Fibroblast of the aortic adventitia (primary cell): ENCODE results near the gene GABRG3. TPM values are rescaled to one million over a fixed set of nuclear protein-coding genes. Genes with fewer than 3 reads are reported as not detected.
"Not testable (repeated sequence)": the region's sequence is repeated elsewhere in the genome, so short reads cannot be mapped to it uniquely, and the experiment has no call there.

Experiments
- DNase-seq: peaks from one replicate; pipeline ENCODE4 v3.0.0-alpha.2; 2010; ENCODE audit warnings: low read depth
- H3K4me3 ChIP-seq: 2 replicates; pipeline ENCODE4 v1.5.1; 2011; ENCODE audit warnings: low read depth, mild to moderate bottlenecking, control low read depth, low read length, moderate library complexity
- total RNA-seq: library from RNA; depleted of rRNA; stranded (reverse); fragments of >200 nt; gene quantifications from 2 replicates; pipeline ENCODE4 v1.2.3, GENCODE V29; 2012; ENCODE audit warnings: low replicate concordance
- TF ChIP-seq, protein P1 (sequence below): IDR thresholded peaks from 2 replicates; pipeline ENCODE4 v1.5.1; 2011; ENCODE audit warnings: mild to moderate bottlenecking, low read length, control low read depth, inconsistent platforms; ENCODE audit not compliant: insufficient read depth

Gene GABRG3
- total RNA-seq, 1 donor: not detected

DNA sequence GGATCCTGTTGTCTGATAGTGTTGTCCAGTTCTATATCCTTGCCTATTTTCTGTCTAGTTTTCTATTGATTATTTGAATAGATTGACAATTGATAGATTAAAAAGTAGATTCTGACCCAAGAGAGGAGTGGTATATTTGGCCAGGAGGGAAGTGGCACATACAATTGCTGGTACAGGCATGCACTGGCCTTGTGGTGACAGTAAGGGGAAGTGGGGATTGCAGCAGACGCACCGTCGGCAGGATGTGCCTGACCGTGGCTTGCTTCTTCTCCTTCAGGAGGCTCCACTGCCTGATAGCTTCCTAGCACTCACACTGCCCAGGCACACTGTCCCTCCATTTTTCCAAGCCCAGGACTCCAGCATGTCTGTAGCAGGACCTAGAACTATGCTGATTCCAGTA is 10.5 kb downstream of the GABRG3 start:
- no peak for DNase-seq
- TF ChIP-seq, protein P1, sequence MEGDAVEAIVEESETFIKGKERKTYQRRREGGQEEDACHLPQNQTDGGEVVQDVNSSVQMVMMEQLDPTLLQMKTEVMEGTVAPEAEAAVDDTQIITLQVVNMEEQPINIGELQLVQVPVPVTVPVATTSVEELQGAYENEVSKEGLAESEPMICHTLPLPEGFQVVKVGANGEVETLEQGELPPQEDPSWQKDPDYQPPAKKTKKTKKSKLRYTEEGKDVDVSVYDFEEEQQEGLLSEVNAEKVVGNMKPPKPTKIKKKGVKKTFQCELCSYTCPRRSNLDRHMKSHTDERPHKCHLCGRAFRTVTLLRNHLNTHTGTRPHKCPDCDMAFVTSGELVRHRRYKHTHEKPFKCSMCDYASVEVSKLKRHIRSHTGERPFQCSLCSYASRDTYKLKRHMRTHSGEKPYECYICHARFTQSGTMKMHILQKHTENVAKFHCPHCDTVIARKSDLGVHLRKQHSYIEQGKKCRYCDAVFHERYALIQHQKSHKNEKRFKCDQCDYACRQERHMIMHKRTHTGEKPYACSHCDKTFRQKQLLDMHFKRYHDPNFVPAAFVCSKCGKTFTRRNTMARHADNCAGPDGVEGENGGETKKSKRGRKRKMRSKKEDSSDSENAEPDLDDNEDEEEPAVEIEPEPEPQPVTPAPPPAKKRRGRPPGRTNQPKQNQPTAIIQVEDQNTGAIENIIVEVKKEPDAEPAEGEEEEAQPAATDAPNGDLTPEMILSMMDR: no peak
- no peak overlapping the region for H3K4me3 ChIP-seq

DNA sequence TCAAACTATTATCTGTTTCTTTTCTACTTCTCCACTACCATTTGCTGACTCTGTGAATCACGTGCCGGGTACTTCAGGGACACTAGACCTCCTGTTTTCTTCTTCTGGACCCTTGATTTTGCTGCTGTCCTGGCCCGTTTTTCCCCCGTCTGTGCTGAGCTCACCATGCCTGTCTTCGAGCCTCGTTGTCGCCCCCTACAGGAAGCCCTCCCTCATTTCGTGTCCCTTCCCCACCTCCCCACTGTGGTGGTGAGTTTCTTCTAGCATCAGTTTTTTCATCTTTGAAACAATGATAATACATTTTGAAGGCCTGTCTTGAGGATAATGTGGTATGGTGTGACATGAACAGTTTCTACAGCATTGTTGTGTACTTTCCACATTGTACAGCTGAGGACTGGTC is 12.8 kb downstream of the GABRG3 start:
- TF ChIP-seq, protein P1: no peak
- DNase-seq: no peak

DNA sequence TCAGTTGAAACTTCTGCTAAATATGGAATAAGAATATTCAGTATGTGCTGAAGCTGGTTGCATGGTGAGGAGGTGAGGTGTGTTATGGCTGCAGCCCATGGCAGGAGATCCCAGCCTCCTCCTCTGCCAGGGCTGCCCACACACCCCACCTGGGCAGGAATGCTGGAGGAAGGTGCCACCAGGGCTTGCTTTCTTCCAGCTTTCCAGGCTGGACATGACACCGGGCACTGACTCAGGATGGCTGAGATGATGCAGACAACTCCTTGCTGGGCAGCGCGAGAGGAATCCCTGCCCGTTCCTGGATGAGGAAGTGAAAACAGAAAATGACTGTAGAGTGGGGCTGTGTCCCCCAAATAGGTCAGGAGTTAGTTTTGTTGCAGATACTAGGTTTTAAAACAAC is 14.1 kb downstream of the GABRG3 start:
- DNase-seq: no peak
- H3K4me3 ChIP-seq: no peak overlapping the region
- TF ChIP-seq, protein P1: no peak

More for the DNA sequence above, 12.8 kb downstream of the GABRG3 start:
- no peak overlapping the region for H3K4me3 ChIP-seq

DNA sequence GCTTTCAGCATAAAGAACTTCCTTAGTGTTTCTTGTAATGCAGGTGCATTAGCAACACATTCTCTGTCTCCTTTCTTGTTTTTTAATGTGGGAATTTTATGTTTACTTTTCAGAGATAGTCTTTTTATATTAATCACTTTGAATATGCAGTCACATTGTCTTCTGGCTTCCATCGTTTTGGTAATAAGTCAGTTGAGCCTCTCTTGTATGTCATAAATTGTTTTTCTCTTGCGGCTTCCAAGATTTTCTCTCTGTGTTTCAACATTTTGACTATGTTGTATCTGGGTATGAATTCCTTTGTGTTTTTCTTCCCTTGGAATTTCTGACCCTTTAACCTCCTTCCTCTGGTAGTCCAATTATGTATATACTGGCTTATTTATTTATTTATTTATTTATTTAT is 25.3 kb downstream of the GABRG3 start:
- no peak overlapping the region for H3K4me3 ChIP-seq
- TF ChIP-seq, protein P1: no peak
- no peak for DNase-seq

DNA sequence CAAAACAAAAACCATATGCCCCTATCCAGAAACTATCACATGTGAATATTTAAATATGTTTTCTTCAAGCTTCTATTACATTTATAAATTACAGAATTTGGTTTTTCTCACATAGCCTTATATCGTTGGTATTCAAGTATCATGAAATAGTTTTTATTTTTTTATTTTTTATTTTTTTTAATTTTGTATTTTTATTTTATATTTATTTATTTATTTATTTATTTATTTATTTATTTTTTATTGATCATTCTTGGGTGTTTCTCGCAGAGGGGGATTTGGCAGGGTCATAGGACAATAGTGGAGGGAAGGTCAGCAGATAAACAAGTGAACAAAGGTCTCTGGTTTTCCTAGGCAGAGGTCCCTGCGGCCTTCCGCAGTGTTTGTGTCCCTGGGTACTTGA is 32.0 kb downstream of the GABRG3 start:
- DNase-seq, H3K4me3 ChIP-seq: not testable (repeated sequence)

DNA sequence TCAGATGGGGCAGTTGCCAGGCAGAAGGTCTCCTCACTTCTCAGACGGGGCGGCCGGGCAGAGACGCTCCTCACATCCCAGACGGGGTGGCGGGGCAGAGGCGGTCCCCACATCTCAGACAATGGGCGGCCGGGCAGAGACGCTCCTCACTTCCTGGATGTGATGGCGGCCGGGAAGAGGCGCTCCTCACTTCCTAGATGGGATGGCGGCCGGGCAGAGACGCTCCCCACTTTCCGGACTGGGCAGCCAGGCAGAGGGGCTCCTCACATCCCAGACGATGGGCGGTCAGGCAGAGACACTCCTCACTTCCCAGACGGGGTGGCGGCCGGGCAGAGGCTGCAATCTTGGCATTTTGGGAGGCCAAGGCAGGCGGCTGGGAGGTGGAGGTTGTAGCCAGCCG is 33.2 kb downstream of the GABRG3 start:
- DNase-seq, H3K4me3 ChIP-seq: not testable (repeated sequence)

DNA sequence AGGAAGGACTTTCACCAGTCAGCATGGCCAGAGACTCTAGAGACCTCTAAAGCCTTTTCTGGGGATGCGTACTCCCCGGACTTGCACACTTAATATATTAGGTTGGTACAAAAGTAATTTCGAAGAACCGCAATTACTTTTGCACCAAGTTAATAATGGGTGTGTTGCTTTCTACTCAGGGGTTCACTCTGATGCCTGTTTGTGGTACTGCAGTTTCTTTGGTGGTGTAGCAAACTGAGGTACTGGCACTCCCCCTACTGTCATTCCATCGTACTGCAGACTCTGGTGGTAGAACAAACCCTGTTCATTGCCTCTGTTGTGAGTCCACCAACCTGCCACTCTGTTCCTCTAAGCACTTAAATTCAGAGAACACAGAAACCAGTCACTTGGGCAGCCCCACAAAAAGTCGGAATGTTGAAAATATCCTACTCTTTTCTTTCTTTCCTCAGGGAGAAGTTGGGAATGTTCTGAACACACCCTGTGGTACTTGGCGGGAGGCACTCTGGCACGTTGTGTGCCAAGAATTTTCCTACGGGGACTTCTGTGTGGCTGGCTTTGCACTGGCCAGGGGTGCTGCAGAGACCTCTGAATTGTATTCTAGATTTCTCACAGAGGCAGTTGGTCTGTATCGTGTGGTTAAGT is 46.3 kb downstream of the GABRG3 start:
- H3K4me3 ChIP-seq: no peak overlapping the region
- TF ChIP-seq, protein P1: peak; percentile 50
- peak; percentile 45 for DNase-seq

DNA sequence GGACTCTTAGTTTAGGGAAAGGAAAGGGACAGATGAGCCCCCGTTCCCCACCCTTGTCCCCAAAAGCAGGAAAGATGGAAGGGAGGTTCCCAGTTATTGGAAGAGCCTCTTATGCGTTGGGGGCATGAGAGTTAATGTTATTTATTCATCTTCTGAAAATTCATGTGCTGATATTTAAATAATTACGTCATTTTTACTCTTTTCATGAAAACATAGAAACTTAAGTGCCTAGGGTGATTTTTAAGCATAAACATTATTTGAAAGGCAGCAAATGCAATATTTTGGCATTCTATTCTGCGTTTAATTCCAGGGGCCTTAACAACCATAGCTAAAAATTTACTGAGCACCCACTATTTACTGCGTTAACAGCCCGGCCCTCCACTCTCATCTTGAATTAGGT is 48.7 kb downstream of the GABRG3 start:
- TF ChIP-seq, protein P1: no peak
- H3K4me3 ChIP-seq: no peak overlapping the region
- DNase-seq: no peak
